DND-41 (cell line): Measurements from ENCODE around the gene TRAM2.

Experiments used
- ATAC-seq: fragments of 200-7000 bp; cut with Tn5 transposase; 3 replicates; pipeline ENCODE4 v1.9.1; 2021; ENCODE audit warnings: low read depth; ENCODE audit not compliant: insufficient read depth
- DNase-seq: peaks from one replicate; pipeline ENCODE4 v3.0.0-alpha.2; 2020
- H2AFZ ChIP-seq: 2 replicates; pipeline ENCODE4 v1.6.0; 2012; ENCODE audit warnings: low read depth, low read length
- H3K27ac ChIP-seq: 2 replicates; pipeline ENCODE4 v1.5.1; 2012; ENCODE audit warnings: low read length, inconsistent platforms
- H3K27me3 ChIP-seq: fragments of 200-600 bp; sonication (generic); 2 replicates; pipeline ENCODE4 v1.6.0; 2012; ENCODE audit warnings: low read length, mild to moderate bottlenecking, inconsistent platforms; ENCODE audit not compliant: insufficient read depth, poor library complexity
- H3K36me3 ChIP-seq: 2 replicates; pipeline ENCODE4 v1.5.1; 2012; ENCODE audit warnings: low read length, inconsistent platforms; ENCODE audit not compliant: insufficient read depth
- H3K4me1 ChIP-seq: 2 replicates; pipeline ENCODE4 v1.5.1; 2012; ENCODE audit warnings: mild to moderate bottlenecking, low read length; ENCODE audit not compliant: insufficient read depth
- H3K4me2 ChIP-seq: 2 replicates; pipeline ENCODE4 v1.6.0; 2012; ENCODE audit warnings: mild to moderate bottlenecking, moderate library complexity, low read length, inconsistent platforms; ENCODE audit not compliant: insufficient read depth
- H3K4me3 ChIP-seq, 2 experiments: fragments of 200-600 bp in 1 of 2; shearing (Covaris generic) in 1 of 2; 2 replicates each; pipeline ENCODE4 v1.5.1; 2012 to 2016; ENCODE audit warnings: inconsistent platforms in 2 of 2, low read length in 2 of 2, mild to moderate bottlenecking in 2 of 2, low read depth in 1 of 2, moderate library complexity in 1 of 2
- H3K79me2 ChIP-seq: 2 replicates; pipeline ENCODE4 v1.6.0; 2012; ENCODE audit warnings: low read length, inconsistent platforms; ENCODE audit not compliant: insufficient read depth
- H3K9ac ChIP-seq: 2 replicates; pipeline ENCODE4 v1.6.0; 2012; ENCODE audit warnings: low read depth, mild to moderate bottlenecking, inconsistent platforms, low read length, moderate library complexity
- H3K9me3 ChIP-seq: 2 replicates; pipeline ENCODE4 v1.5.1; 2012; ENCODE audit warnings: low read length, moderate library complexity, mild to moderate bottlenecking, inconsistent platforms; ENCODE audit not compliant: insufficient read depth, severe bottlenecking
- H4K20me1 ChIP-seq: 2 replicates; pipeline ENCODE4 v1.6.0; 2012; ENCODE audit warnings: low read length; ENCODE audit not compliant: insufficient read depth
- EZH2 ChIP-seq: IDR thresholded peaks from 3 replicates; pipeline ENCODE4 v1.6.1; 2012; ENCODE audit warnings: borderline replicate concordance, low read depth, mild to moderate bottlenecking, moderate library complexity, low read length, inconsistent platforms; ENCODE audit not compliant: severe bottlenecking
- TF ChIP-seq, protein P1 (sequence below): IDR thresholded peaks from 2 replicates; pipeline ENCODE4 v1.5.1; 2012; ENCODE audit warnings: borderline replicate concordance, low read length, moderate library complexity, mild to moderate bottlenecking; ENCODE audit not compliant: poor library complexity, severe bottlenecking; ENCODE audit errors: extremely low read depth

The TRAM2 gene

DNA sequence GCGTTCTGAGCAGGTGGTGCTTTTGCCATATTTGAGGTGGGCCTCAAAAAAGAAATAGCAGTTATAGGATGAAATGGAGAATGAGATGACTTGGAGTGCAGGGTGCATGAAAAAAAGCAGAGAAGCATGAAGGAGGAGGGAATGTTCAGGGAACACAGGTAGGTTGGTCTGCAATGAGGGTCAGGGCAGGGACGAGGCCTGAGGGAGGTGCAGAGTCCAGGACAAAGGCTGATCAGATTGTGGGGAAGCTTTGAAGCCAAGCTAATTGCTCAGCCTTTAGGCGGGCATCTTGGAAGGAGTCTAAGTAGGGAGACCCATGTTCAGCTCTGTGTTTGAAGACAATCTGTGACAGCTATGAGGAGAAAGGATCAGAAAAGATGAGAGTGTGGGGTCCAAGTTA, 12.0 kb downstream of the TRAM2 start:
- Histone ChIP-seq H3K4me2 (no peak overlapping the region), H3K4me3 (no peak overlapping the region), H3K79me2 (peaks cover 83% of the 10 kb centered on the region), H3K36me3 (no peaks in the 10 kb centered on the region), H2AFZ (no peak overlapping the region), H3K9ac (no peak overlapping the region), H3K9me3 (no peaks in the 10 kb centered on the region), H3K27ac (no peak overlapping the region), H3K27me3 (no peaks in the 10 kb centered on the region), H3K4me1 (peaks cover 29% of the 10 kb centered on the region), H4K20me1 (peaks cover 15% of the 10 kb centered on the region; the same call in 1 of the 2 replicates)
- TF ChIP-seq EZH2, result no peak
- TF ChIP-seq, protein P1, sequence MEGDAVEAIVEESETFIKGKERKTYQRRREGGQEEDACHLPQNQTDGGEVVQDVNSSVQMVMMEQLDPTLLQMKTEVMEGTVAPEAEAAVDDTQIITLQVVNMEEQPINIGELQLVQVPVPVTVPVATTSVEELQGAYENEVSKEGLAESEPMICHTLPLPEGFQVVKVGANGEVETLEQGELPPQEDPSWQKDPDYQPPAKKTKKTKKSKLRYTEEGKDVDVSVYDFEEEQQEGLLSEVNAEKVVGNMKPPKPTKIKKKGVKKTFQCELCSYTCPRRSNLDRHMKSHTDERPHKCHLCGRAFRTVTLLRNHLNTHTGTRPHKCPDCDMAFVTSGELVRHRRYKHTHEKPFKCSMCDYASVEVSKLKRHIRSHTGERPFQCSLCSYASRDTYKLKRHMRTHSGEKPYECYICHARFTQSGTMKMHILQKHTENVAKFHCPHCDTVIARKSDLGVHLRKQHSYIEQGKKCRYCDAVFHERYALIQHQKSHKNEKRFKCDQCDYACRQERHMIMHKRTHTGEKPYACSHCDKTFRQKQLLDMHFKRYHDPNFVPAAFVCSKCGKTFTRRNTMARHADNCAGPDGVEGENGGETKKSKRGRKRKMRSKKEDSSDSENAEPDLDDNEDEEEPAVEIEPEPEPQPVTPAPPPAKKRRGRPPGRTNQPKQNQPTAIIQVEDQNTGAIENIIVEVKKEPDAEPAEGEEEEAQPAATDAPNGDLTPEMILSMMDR, result no peak
- ATAC-seq, result no peak
- DNase-seq, result no peak

DNA sequence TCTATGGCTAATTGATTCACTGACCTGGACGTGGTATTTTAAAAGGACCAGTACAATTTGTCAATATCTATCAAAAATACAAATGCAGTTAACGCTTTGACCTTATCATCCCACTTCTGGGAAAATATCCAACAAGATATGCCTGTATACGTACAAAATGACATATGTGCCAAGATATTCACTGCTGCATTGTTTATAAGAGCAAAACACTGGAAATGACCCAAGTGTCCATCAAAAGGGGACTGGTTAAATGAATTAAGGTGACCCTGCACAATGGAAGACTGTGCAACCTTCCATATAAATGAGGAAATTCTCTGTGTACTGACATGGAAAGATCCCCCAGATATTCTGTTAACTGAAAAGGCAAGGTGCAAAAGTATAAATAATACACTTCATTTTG, 13.9 kb downstream of the TRAM2 start:
- TF ChIP-seq, protein P1, result no peak
- no peak for TF ChIP-seq EZH2
- no peak overlapping the region for H3K4me3 ChIP-seq
- H3K79me2 ChIP-seq, result peaks cover 76% of the 10 kb centered on the region
- peaks cover 27% of the 10 kb centered on the region for H3K4me1 ChIP-seq
- no peaks in the 10 kb centered on the region for H3K27me3 ChIP-seq
- no peak overlapping the region for H3K4me2 ChIP-seq
- H3K9me3 ChIP-seq, result no peaks in the 10 kb centered on the region
- H3K9ac ChIP-seq, result no peak overlapping the region
- H3K36me3 ChIP-seq, result no peaks in the 10 kb centered on the region
- ATAC-seq (no peak), DNase-seq (no peak)
- peaks cover 15% of the 10 kb centered on the region; the same call in 1 of the 2 replicates for H4K20me1 ChIP-seq
- no peak overlapping the region for H3K27ac ChIP-seq
- no peak overlapping the region for H2AFZ ChIP-seq

DNA sequence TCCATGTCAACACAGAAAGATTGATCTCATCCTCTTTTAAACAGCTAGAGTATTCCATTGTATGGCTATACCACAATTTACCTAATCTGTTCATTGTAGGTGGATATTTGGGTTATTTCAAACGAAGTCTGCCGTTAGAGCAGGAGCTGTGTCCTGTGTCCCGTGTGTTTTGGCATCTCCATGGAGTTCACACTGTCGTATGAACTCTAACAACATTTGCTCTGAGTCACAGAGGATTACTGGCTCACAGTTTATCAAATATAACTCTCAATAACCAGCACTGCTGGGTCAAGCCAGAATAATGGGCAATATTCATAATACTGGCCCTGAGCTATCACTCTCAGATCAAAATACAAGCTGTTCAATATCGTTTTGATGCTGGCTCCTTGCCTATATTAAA, 16.4 kb downstream of the TRAM2 start:
- no peak for ATAC-seq
- Histone ChIP-seq H4K20me1 (peaks cover 6% of the 10 kb centered on the region; the same call in 1 of the 2 replicates), H3K4me2 (no peak overlapping the region), H3K9me3 (no peaks in the 10 kb centered on the region), H3K27me3 (no peaks in the 10 kb centered on the region), H3K9ac (no peak overlapping the region), H3K4me3 (no peak overlapping the region), H3K27ac (no peak overlapping the region), H3K4me1 (peaks cover 4% of the 10 kb centered on the region), H2AFZ (no peak overlapping the region), H3K36me3 (no peaks in the 10 kb centered on the region), H3K79me2 (peaks cover 72% of the 10 kb centered on the region)
- DNase-seq, result no peak
- TF ChIP-seq, protein P1, result no peak
- no peak for TF ChIP-seq EZH2
